Astrocyte (in vitro differentiated cells and primary cell): ENCODE data around the gene SRSF7. TPM values are rescaled to one million over a fixed set of nuclear protein-coding genes. Genes with fewer than 3 reads are reported as not detected.
A peak's percentile ranks its signal among the peaks of the same experiment; 100 is the strongest.

ENCODE experiments used
- DNase-seq: peaks from one replicate; pipeline ENCODE4 v3.0.0-alpha.2; 2010; ENCODE audit warnings: low read depth
- FAIRE-seq: peaks from 2 replicates; lab custom pipeline; 2011; peaks lifted over from hg19 to GRCh38; lab: Jason Lieb, UNC
- H2AFZ ChIP-seq: 2 replicates; pipeline ENCODE4 v1.6.0; 2012; ENCODE audit warnings: low read depth, low read length, inconsistent platforms
- H3K27ac ChIP-seq: 2 replicates; pipeline ENCODE4 v1.5.1; 2011; ENCODE audit warnings: low read depth, low read length, inconsistent platforms
- H3K27me3 ChIP-seq: 2 replicates; pipeline ENCODE4 v1.6.0; 2011; ENCODE audit warnings: low read length, inconsistent platforms; ENCODE audit not compliant: insufficient read depth
- H3K36me3 ChIP-seq: 2 replicates; pipeline ENCODE4 v1.5.1; 2011; ENCODE audit warnings: low read length, inconsistent platforms; ENCODE audit not compliant: insufficient read depth
- H3K4me1 ChIP-seq: 2 replicates; pipeline ENCODE4 v1.5.1; 2011; ENCODE audit warnings: low read length, inconsistent platforms; ENCODE audit not compliant: insufficient read depth
- H3K4me2 ChIP-seq: 2 replicates; pipeline ENCODE4 v1.6.0; 2012; ENCODE audit warnings: low read length, inconsistent platforms
- H3K4me3 ChIP-seq: 2 replicates; pipeline ENCODE4 v1.5.1; 2011; ENCODE audit warnings: low read depth, mild to moderate bottlenecking, low read length, inconsistent platforms; ENCODE audit not compliant: insufficient read depth
- H3K79me2 ChIP-seq: 2 replicates; pipeline ENCODE4 v1.6.0; 2012; ENCODE audit warnings: mild to moderate bottlenecking, low read length, inconsistent platforms; ENCODE audit not compliant: insufficient read depth
- H3K9ac ChIP-seq: 2 replicates; pipeline ENCODE4 v1.6.0; 2012; ENCODE audit warnings: mild to moderate bottlenecking, low read length, inconsistent platforms
- H3K9me3 ChIP-seq: 2 replicates; pipeline ENCODE4 v1.5.1; 2012; ENCODE audit warnings: low read depth, mild to moderate bottlenecking, low read length, inconsistent platforms; ENCODE audit not compliant: insufficient read depth
- H4K20me1 ChIP-seq: 2 replicates; pipeline ENCODE4 v1.6.0; 2012; ENCODE audit warnings: low read length, inconsistent platforms; ENCODE audit not compliant: insufficient read depth
- H3K27ac Mint-ChIP-seq: one replicate; pipeline ENCODE4 v1.8.0; 2021; ENCODE audit warnings: mild to moderate bottlenecking, mixed read lengths; ENCODE audit not compliant: unreplicated experiment
- H3K27me3 Mint-ChIP-seq: one replicate; pipeline ENCODE4 v1.8.0; 2021; ENCODE audit warnings: low read depth, mixed read lengths; ENCODE audit not compliant: unreplicated experiment
- H3K36me3 Mint-ChIP-seq: one replicate; pipeline ENCODE4 v1.8.0; 2021; ENCODE audit warnings: low read depth, mixed read lengths; ENCODE audit not compliant: unreplicated experiment
- H3K4me1 Mint-ChIP-seq: one replicate; pipeline ENCODE4 v1.8.0; 2021; ENCODE audit warnings: low read depth, mixed read lengths; ENCODE audit not compliant: unreplicated experiment
- H3K4me3 Mint-ChIP-seq: one replicate; pipeline ENCODE4 v1.8.0; 2021; ENCODE audit warnings: mild to moderate bottlenecking, moderate library complexity, mixed read lengths; ENCODE audit not compliant: unreplicated experiment
- H3K9me3 Mint-ChIP-seq: one replicate; pipeline ENCODE4 v1.8.0; 2021; ENCODE audit warnings: mild to moderate bottlenecking, mixed read lengths; ENCODE audit not compliant: unreplicated experiment
- EZH2 ChIP-seq: IDR thresholded peaks from 2 replicates; pipeline ENCODE4 v1.6.1; 2012; ENCODE audit warnings: mild to moderate bottlenecking, low read length, inconsistent platforms; ENCODE audit not compliant: insufficient read depth
- total RNA-seq: library from RNA; stranded (reverse); gene quantifications from 2 replicates; pipeline ENCODE4 v1.2.1, GENCODE V29; 2021
- TF ChIP-seq, protein P1 (sequence below): IDR thresholded peaks from 2 replicates; pipeline ENCODE4 v1.5.1; 2011; ENCODE audit warnings: low read depth, mild to moderate bottlenecking, inconsistent platforms, low read length, moderate library complexity; ENCODE audit not compliant: insufficient read depth

Gene SRSF7
- total RNA-seq, 1 donor from 2014 or later: 120 TPM

DNA sequence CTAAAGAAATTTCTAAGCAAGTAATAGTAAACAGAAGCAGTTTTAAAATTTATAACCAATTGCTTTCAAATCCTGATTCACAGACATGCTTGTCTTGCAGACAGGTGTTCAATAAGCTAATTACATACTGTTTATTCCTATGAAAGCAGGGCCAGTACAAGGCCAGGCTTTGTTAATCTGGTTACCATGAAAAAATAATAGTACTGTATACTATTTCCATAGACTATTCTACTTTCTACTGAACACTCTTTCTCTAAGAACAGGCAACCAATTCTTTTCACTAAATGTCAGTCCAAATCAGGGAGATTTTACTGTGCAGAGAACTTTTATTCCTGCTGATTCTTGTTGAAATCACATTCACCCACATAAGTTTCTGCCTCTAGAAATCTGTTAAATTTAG is 2.9 kb upstream of the SRSF7 start:
- H3K4me3 Mint-ChIP-seq: no peak overlapping the region
- no peak for FAIRE-seq
- H3K36me3 Mint-ChIP-seq: peaks cover 2% of the 10 kb centered on the region
- no peak overlapping the region for H3K27ac Mint-ChIP-seq
- H3K36me3 ChIP-seq: peaks cover 5% of the 10 kb centered on the region
- peaks cover 9% of the 10 kb centered on the region for H3K4me1 ChIP-seq
- H2AFZ ChIP-seq: no peak overlapping the region
- peaks cover 17% of the 10 kb centered on the region for H4K20me1 ChIP-seq
- no peaks in the 10 kb centered on the region for H3K27me3 ChIP-seq
- H3K27me3 Mint-ChIP-seq: no peaks in the 10 kb centered on the region
- DNase-seq: no peak
- H3K4me3 ChIP-seq: no peak overlapping the region
- peaks cover 21% of the 10 kb centered on the region for H3K79me2 ChIP-seq
- H3K27ac ChIP-seq: no peak overlapping the region
- no peaks in the 10 kb centered on the region for H3K9me3 Mint-ChIP-seq
- no peak for TF ChIP-seq EZH2
- H3K4me2 ChIP-seq: no peak overlapping the region
- no peaks in the 10 kb centered on the region for H3K9me3 ChIP-seq
- no peak overlapping the region for H3K9ac ChIP-seq
- peaks cover 10% of the 10 kb centered on the region for H3K4me1 Mint-ChIP-seq

DNA sequence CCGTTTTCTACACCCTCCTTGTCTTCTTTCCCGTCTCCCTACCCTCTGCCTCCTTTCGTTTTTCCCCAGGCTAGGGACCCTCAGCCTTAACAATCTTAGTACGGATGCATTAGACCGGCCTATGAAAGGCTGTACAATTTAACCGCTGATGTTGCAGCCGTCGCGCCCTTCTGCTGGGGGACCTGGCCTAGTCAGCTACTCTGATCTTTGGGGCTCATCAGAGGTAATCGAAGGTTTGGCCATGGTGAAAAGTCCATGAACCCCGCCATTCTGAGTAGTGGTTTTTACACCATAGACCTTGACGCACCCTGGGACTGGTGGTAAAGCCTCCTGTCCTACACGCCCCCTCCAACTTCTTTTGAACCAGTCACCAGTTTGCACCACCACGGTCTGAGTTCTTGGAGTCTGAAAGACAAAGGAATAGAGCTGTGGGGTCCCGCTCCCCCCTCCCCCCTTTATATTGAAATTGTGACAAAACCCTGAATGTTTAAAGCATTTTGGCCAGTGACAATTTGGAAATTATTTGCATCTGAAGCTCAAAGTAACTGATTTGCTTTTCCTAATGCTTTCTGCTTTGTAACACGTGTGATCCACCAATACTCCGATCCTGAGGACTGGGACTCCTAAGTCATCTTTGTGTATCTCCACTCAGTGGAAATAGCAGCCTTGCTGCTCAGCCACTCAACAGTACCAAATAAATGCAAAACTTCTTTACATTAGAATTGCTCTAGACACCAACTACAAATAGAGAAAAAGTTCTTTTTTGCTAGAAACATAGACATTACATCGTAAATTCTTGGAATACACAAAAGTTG is 642 bp upstream of the SRSF7 start:
- Histone ChIP-seq H3K4me3 (peak overlapping the region; percentile 99), H3K36me3 (peaks cover 27% of the 10 kb centered on the region), H2AFZ (peak overlapping the region; percentile 89), H3K4me1 (peaks cover 16% of the 10 kb centered on the region), H4K20me1 (peaks cover 39% of the 10 kb centered on the region), H3K27ac (peak overlapping the region; percentile 97), H3K9ac (peak overlapping the region; percentile 98), H3K9me3 (no peaks in the 10 kb centered on the region), H3K79me2 (peaks cover 43% of the 10 kb centered on the region), H3K4me2 (peak overlapping the region; percentile 89), H3K27me3 (no peaks in the 10 kb centered on the region)
- H3K27ac Mint-ChIP-seq: peak overlapping the region; percentile 100
- H3K4me3 Mint-ChIP-seq: peak overlapping the region; percentile 100
- H3K4me1 Mint-ChIP-seq: peaks cover 23% of the 10 kb centered on the region
- TF ChIP-seq, protein P1, sequence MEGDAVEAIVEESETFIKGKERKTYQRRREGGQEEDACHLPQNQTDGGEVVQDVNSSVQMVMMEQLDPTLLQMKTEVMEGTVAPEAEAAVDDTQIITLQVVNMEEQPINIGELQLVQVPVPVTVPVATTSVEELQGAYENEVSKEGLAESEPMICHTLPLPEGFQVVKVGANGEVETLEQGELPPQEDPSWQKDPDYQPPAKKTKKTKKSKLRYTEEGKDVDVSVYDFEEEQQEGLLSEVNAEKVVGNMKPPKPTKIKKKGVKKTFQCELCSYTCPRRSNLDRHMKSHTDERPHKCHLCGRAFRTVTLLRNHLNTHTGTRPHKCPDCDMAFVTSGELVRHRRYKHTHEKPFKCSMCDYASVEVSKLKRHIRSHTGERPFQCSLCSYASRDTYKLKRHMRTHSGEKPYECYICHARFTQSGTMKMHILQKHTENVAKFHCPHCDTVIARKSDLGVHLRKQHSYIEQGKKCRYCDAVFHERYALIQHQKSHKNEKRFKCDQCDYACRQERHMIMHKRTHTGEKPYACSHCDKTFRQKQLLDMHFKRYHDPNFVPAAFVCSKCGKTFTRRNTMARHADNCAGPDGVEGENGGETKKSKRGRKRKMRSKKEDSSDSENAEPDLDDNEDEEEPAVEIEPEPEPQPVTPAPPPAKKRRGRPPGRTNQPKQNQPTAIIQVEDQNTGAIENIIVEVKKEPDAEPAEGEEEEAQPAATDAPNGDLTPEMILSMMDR: no peak
- TF ChIP-seq EZH2: no peak
- no peaks in the 10 kb centered on the region for H3K9me3 Mint-ChIP-seq
- no peaks in the 10 kb centered on the region for H3K27me3 Mint-ChIP-seq
- DNase-seq: no peak
- H3K36me3 Mint-ChIP-seq: peaks cover 15% of the 10 kb centered on the region
- FAIRE-seq: no peak

DNA sequence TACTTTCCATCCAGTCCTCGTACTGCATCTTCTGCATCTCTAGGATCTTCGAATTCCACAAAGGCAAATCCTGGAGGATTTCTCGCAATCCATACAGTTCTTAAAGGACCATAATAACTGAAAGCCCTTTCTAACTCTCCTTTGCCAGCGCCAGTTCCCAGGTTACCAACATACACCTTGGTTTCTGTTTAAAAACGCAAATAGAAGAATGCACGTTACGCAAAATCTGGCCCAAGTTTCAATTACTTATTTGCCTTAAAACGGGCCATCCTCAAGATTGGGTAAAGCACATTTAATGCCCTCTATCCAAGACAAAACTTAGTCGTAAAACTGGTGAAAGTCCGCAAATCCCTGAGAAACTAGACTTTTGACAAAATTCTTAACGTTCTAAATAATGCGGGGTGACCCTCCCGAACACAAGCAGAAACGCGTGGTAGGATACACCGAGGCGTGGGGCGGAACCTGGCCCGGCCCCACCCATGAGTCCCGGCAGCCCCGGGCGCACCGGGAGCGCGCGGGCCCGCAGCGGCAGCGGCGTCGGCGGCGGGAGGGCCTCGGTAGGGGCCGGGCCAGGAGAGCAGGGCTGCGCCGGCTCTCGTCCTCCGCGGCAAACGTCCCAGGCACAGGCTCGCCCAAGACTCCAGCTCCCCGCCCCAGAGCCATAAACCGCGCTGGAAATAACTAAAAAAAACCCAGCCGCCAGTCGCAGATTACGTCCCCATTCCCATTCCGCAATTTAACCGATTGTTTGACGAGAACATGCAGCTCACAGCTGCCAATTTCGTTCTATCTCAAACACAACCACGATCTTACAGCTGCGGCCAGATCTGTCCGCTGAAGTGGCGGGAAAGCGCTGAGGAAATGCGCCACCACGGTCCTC is 910 bp downstream of the SRSF7 start:
- Histone ChIP-seq H3K27ac (peak overlapping the region; percentile 97), H4K20me1 (peaks cover 55% of the 10 kb centered on the region), H3K9me3 (no peaks in the 10 kb centered on the region), H3K9ac (peak overlapping the region; percentile 98), H3K79me2 (peaks cover 59% of the 10 kb centered on the region), H3K36me3 (peaks cover 43% of the 10 kb centered on the region), H3K27me3 (no peaks in the 10 kb centered on the region), H3K4me2 (peak overlapping the region; percentile 89), H2AFZ (peak overlapping the region; percentile 64), H3K4me1 (peaks cover 16% of the 10 kb centered on the region), H3K4me3 (peak overlapping the region; percentile 99)
- Mint-ChIP-seq H3K4me1 (peaks cover 31% of the 10 kb centered on the region), H3K9me3 (no peaks in the 10 kb centered on the region), H3K4me3 (peak overlapping the region; percentile 100), H3K27me3 (no peaks in the 10 kb centered on the region), H3K36me3 (peaks cover 21% of the 10 kb centered on the region), H3K27ac (peak overlapping the region; percentile 92)
- DNase-seq (no peak), FAIRE-seq (no peak)
- TF ChIP-seq EZH2: no peak
- TF ChIP-seq, protein P1: no peak
